ENCODE measurements around the gene RHOF. TPM values are rescaled to one million over a fixed set of nuclear protein-coding genes. Genes with fewer than 3 reads are reported as not detected.
A peak's percentile ranks its signal among the peaks of the same experiment; 100 is the strongest.

RHOF gene
- total RNA-seq, 1 experiment from 2014 or later, result 116 TPM

GRCh38 chr12:121766290-121767039 lies 27.0 kb downstream of the RHOF start:
- RAD21 ChIA-PET (ENCODE audit: low non-redundant PET in 1 of 2, low total read pairs in 2 of 2, uncharacterized antibody in 2 of 2, unreplicated experiment in 2 of 2), result interaction anchor here in 1 of 2 experiments (1.0 kb wide), 1 partner anchor 54 kb away, joined by 3 read pairs; the partner anchor contains the start of gene TMEM120B
- peak overlapping the region; percentile 68 for H3K27ac ChIP-seq (ENCODE audit: low read depth, low read length)
- H3K9ac ChIP-seq (ENCODE audit: low read length), result no peak overlapping the region
- peak overlapping the region; percentile 70 for H3K4me2 ChIP-seq (ENCODE audit: low read length)
- intact Hi-C loops (cut with micrococcal nuclease), result no loop called here
- ATAC-seq (0 out of 2 replicates have a peak, but pooled peaks have one; percentile 26), DNase-seq (ENCODE audit: low read depth, low spot score) (no peak)
- H3K4me1 ChIP-seq (ENCODE audit: control insufficient read depth in 1 of 2, insufficient read depth in 2 of 2, low read length in 2 of 2), result peaks cover 27 to 28% of the 10 kb centered on the region in 2 experiments
- BruUV-seq (replicated peaks), result no TSS peak
- H2AFZ ChIP-seq (ENCODE audit: low read depth, low read length, poor library complexity, severe bottlenecking), result no peak overlapping the region
- CTCF ChIA-PET, result no interaction called here
- H4K20me1 ChIP-seq (ENCODE audit: insufficient read depth), result no peaks in the 10 kb centered on the region
- H3K79me2 ChIP-seq (ENCODE audit: insufficient read depth, low read length), result no peaks in the 10 kb centered on the region
- H3K27me3 ChIP-seq (ENCODE audit: insufficient read depth, low read length), result no peaks in the 10 kb centered on the region
- H3K9me2 ChIP-seq (ENCODE audit: insufficient read depth), result no peaks in the 10 kb centered on the region
- no peak overlapping the region for H3K4me3 ChIP-seq (replicated peaks in 1 of 2; ENCODE audit: low read depth in 1 of 2, low read length in 2 of 2)
- H3K9me3 ChIP-seq (ENCODE audit: control insufficient read depth in 1 of 2, insufficient read depth in 1 of 2, low read depth in 1 of 2, low read length in 2 of 2), result no peaks in the 10 kb centered on the region
- POLR2A ChIA-PET, result interaction anchor here (0.6 kb wide), 1 partner anchor 35 kb away, joined by 3 read pairs; no protein-coding TSS in a partner anchor
- TF ChIP-seq REST (IDR thresholded peaks at IDR 0.05; ENCODE audit: low read depth), result no peak
- no peak for TF ChIP-seq CTCF (IDR thresholded peaks at IDR 0.05 in 2 of 3, conservative IDR thresholded peaks at IDR 0.05 in 1 of 3; ENCODE audit: borderline replicate concordance in 1 of 3, insufficient read depth in 1 of 3, low read depth in 2 of 3, low read length in 2 of 3)
- TF ChIP-seq FOSL1 (IDR thresholded peaks at IDR 0.05; ENCODE audit: low read depth), result no peak
- no peak for TF ChIP-seq MAX (IDR thresholded peaks at IDR 0.05)
- TF ChIP-seq SIN3A (IDR thresholded peaks at IDR 0.05; ENCODE audit: low read depth), result no peak
- TF ChIP-seq EZH2 (IDR thresholded peaks at IDR 0.05), result no peak
- H3K36me3 ChIP-seq (ENCODE audit: control insufficient read depth in 1 of 2, insufficient read depth in 2 of 2, low read length in 2 of 2), result no peaks in the 10 kb centered on the region

All from HCT116 (cell line).